ENCODE data around the gene S100A10. TPM values are rescaled to one million over a fixed set of nuclear protein-coding genes. Genes with fewer than 3 reads are reported as not detected.

S100A10 gene
- 77.2 and 86.0 TPM in 2 replicates for total RNA-seq (2012; rRNA removed)
- polyA plus RNA-seq (2012; rRNA removed) = 223 and 277 TPM in 2 replicates
- 119 and 149 TPM in 2 replicates for polyA plus RNA-seq (2012; cell fraction: cytosol; rRNA removed)
- 18.1 and 82.0 TPM in 2 replicates for polyA plus RNA-seq (2012; cell fraction: nucleus; rRNA removed; ENCODE audit: low replicate concordance)
- Bru-seq, nascent RNA = percentile 84 among the genes with signal in this experiment
- percentile 67 among the genes with signal in this experiment for BruChase-seq, experiment 1, labeled RNA remaining after a 6-hour chase
- percentile 62 among the genes with signal in this experiment for BruChase-seq, experiment 2, labeled RNA remaining after a 2-hour chase
- long read RNA-seq, transcript S100A10-202 (3 exons, 1,202 nt) = major isoform, 167 of 311 reads
- long read RNA-seq, partial matches to known transcripts = 4 of 311 reads
- long read RNA-seq, other reads (novel, unspliced or antisense) = 140 of 311 reads

- Histone ChIP-seq H2BK15ac (ENCODE audit: low read depth, low read length) (peak within 1 kb of the TSS; percentile 51; the same call in 1 of the 3 replicates), H4K8ac (ENCODE audit: low read depth in 2 of 2, low read length in 2 of 2) (peak within 1 kb of the TSS; percentile 90), H3K79me1 (ENCODE audit: low read depth in 1 of 2, low read length in 2 of 2) (peaks cover 4 to 39% of the 10 kb centered on the region in 2 experiments), H2AFZ (replicated peaks; ENCODE audit: low read length, poor library complexity) (peak within 1 kb of the TSS; percentile 90), H2AK5ac (ENCODE audit: low read depth, low read length) (peak within 1 kb of the TSS; percentile 87), H2BK5ac (ENCODE audit: low read depth, low read length, poor library complexity, severe bottlenecking) (peak within 1 kb of the TSS; percentile 88), H3K4me2 (ENCODE audit: low read depth, low read length) (peak within 1 kb of the TSS; percentile 93), H3K4me1 (ENCODE audit: control insufficient read depth, insufficient read depth, low read length) (peaks cover 22% of the 10 kb centered on the region), H3K9ac (ENCODE audit: low read depth, low read length) (peak within 1 kb of the TSS; percentile 96), H2AK9ac (replicated peaks; ENCODE audit: low read depth, low read length, poor library complexity) (peak within 1 kb of the TSS; percentile 95), H3K4ac (ENCODE audit: low read depth, low read length) (peak within 1 kb of the TSS; percentile 97), H3K27ac (ENCODE audit: insufficient read depth, low read length) (peak within 1 kb of the TSS; percentile 93), H3K4me3 (ENCODE audit: insufficient read depth, low read depth, low read length) (peak within 1 kb of the TSS; percentile 89), H3K18ac (ENCODE audit: low read depth, low read length) (peak within 1 kb of the TSS; percentile 68), H3K27me3 (ENCODE audit: control insufficient read depth, insufficient read depth, low read length) (no peaks in the 10 kb centered on the region), H4K5ac (ENCODE audit: low read depth, low read length) (peak within 1 kb of the TSS; percentile 52), H3K9me1 (ENCODE audit: insufficient read depth, low read length) (peaks cover 10% of the 10 kb centered on the region), H3K36me3 (ENCODE audit: control insufficient read depth, insufficient read depth, low read length) (no peaks in the 10 kb centered on the region), H3K9me3 (ENCODE audit: control insufficient read depth, insufficient read depth, low read length) (0 out of 2 replicates have a peak, but pooled peaks cover 3% of the 10 kb centered on the region), H4K20me1 (ENCODE audit: insufficient read depth, low read length) (peaks cover 46% of the 10 kb centered on the region), H3K23ac (ENCODE audit: low read depth, low read length) (peak within 1 kb of the TSS; percentile 96), H3K56ac (ENCODE audit: extremely low read depth, insufficient read depth, low read length) (peak within 1 kb of the TSS; percentile 90), H2BK20ac (ENCODE audit: low read depth, low read length) (peak within 1 kb of the TSS; percentile 42; the same call in 1 of the 2 replicates), H4K91ac (ENCODE audit: insufficient read depth, low read depth, low read length) (peak within 1 kb of the TSS; percentile 92), H3K14ac (replicated peaks; ENCODE audit: low read depth, low read length) (peak within 1 kb of the TSS; percentile 96), H2BK120ac (ENCODE audit: low read depth, low read length) (peak within 1 kb of the TSS; percentile 82)
- ChIA-PET CTCF (interaction anchor here (2.0 to 2.2 kb wide), 2 partner anchors 8 to 26 kb away, joined by 5 to 6 read pairs; no protein-coding TSS in a partner anchor), POLR2A (ENCODE audit: unreplicated experiment) (no interaction called here)
- BruUV-seq (replicated peaks) = no TSS peak
- DNase-seq (peak; percentile 68), ATAC-seq (ENCODE audit: low read depth) (peak; percentile 65)
- in situ Hi-C loops (cut with MboI; ENCODE audit: low sequenced_read_pairs) (loop anchor here (10.0 to 25.0 kb wide), 2 partner anchors 449 to 682 kb away; partner anchors contain the start of gene TUFT1), intact Hi-C loops (cut with micrococcal nuclease) (loop anchor here (2.0 kb wide), 1 partner anchor 105 kb away; no protein-coding TSS in a partner anchor), dilution Hi-C loops (cut with HindIII; ENCODE audit: low sequenced_read_pairs, unreplicated experiment) (no loop called here)
- peak; percentile 69 for TF ChIP-seq POLR2A (IDR thresholded peaks at IDR 0.05; ENCODE audit: low read depth, low read length)
- peak; percentile 31; the same call in 1 of the 2 replicates for TF ChIP-seq MAZ (IDR thresholded peaks at IDR 0.05; ENCODE audit: borderline replicate concordance, low read depth, low read length)
- TF ChIP-seq RAD21 (IDR thresholded peaks at IDR 0.05; ENCODE audit: low read length) = no peak
- 0 out of 2 replicates have a peak, but pooled peaks have one; percentile 18 for TF ChIP-seq BHLHE40 (IDR thresholded peaks at IDR 0.05; ENCODE audit: low read depth, low read length)
- TF ChIP-seq MXI1 (IDR thresholded peaks at IDR 0.05; ENCODE audit: borderline replicate concordance, low read depth, low read length) = no peak
- WGBS, 2 experiments (ENCODE audit: extremely low coverage in 2 of 2, insufficient read length in 1 of 2) = 13% methylated on average over 4 of the region's 69 CpGs; no CpG with 5 or more reads in 1 of the 2 experiments
Observed at GRCh38 chr1:151993734-151994496, at the start of gene S100A10. Gene S100A10 (minus strand): TSS chr1:151993859. CDS start chr1:151986230, 7,629 bp downstream.

All from IMR-90 (cell line).